Activated CD4-positive, alpha-beta T cell treated with anti-CD3 and anti-CD28 coated beads, Interleukin-10, Interleukin-2, amounts not matched to agents 100 ng/mL and 50 ng/mL, durations not matched to agents 16 hours and 8 hours (primary cell): ENCODE results near the gene IGFBP1.

Experiments used
- DNase-seq: peaks from one replicate; pipeline ENCODE4 v3.0.0-alpha.2; 2020

IGFBP1 gene

GRCh38 chr7:45881759-45882464, 6.4 kb upstream of the IGFBP1 start:
- DNase-seq = no peak

- DNase-seq = no peak
These were observed 5.8 kb upstream of the IGFBP1 start for GRCh38 chr7:45882465-45882810.

DNA sequence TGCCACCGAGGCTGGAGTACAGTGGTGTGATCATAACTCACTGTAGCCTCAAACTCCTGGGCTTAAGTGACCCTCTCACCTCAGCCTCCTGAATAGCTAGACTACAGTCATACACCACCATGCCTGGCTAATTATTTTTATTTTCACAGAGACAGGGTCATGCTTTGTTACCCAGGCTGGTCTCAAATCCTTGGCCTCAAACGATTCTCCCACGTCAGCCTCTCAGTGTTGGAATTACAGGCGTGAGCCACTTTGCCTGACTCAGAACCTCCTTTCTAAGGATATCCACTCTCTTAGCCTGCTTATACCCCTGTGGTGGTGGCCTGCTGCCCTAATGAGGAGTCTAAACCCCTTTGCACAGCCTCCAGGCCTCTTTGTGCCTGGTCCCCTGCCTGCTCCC, 4.2 kb upstream of the IGFBP1 start:
- DNase-seq = no peak

DNA sequence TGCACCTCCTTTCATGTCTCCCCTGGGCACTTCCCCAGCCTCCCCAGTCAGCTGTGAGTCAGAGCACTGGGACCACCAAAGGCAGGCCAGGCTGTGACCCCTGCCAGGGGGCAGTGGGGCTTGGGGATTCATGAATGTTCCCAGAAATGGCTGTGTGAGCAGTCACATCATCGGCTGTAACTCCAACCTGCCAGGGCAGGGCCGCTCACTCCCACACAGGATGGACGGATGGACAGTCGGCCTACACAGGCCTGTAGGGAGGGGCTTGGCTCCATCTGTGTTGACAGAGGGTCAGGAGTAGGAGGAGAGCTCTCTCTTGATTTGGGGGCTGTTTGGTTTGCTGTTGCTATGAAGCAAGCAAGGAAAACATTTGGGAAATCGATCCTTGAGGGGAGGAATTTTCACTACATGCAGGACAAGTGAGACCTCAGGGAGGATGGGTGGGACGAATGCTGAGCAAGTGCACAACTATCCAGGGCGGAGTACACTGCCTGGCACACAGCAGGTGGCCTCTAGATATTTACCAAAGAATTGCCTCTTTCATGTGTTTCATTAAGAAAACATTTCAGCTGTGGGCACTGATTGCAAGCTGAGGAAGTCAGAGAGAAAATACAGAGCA, 2.9 kb upstream of the IGFBP1 start:
- no peak for DNase-seq

GRCh38 chr7:45886931-45887667, 1.2 kb upstream of the IGFBP1 start:
- no peak for DNase-seq

DNA sequence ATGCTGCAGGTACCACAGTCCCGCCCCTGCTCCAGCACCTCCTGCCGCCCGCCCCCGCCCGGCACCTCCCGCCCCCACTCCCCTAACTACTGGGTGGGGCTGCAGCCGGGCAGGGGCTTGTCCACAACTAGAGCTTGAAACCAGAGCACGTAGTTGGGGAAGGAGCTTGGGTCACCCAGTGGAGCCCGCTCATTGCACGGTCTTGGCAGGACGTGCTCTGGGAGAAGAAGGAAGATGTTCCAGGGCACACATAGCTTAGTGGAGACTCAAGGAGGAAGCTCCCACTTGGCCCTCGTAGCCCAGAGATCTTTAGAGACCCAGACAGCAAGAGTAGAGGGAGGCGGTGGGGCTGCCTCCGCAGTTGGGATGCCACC, 692 bp downstream of the IGFBP1 start:
- no peak for DNase-seq

GRCh38 chr7:45889367-45890067, 1.2 kb downstream of the IGFBP1 start:
- DNase-seq = no peak

- DNase-seq = no peak
These were observed 2.0 kb downstream of the IGFBP1 start for GRCh38 chr7:45890125-45890901.

DNA sequence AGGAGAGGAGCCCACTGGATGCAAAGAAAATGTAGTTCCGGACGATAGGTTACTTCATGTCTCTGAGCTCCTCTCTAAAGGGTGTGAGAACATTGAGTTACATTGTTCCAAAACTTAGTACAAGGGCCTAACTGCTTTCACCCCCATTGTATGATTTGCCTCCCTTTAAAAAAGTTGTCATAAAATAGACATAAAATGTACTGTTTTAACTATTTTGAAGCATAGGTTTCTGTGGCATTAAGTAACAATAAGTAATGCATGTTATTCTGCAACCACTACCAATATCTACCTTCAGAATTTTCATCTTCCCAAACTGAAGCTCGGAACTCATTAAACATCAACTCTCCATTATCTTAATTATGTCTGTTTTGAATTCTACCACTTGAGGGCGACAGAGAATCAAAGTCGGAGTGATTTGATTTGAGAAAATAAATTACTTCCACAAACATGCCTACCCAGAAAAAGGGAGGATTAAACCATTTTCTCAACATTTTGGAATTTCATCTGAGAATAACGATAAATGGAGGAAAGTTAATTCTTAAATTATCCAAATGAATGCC, 2.7 kb downstream of the IGFBP1 start:
- peak; percentile 28 for DNase-seq

DNA sequence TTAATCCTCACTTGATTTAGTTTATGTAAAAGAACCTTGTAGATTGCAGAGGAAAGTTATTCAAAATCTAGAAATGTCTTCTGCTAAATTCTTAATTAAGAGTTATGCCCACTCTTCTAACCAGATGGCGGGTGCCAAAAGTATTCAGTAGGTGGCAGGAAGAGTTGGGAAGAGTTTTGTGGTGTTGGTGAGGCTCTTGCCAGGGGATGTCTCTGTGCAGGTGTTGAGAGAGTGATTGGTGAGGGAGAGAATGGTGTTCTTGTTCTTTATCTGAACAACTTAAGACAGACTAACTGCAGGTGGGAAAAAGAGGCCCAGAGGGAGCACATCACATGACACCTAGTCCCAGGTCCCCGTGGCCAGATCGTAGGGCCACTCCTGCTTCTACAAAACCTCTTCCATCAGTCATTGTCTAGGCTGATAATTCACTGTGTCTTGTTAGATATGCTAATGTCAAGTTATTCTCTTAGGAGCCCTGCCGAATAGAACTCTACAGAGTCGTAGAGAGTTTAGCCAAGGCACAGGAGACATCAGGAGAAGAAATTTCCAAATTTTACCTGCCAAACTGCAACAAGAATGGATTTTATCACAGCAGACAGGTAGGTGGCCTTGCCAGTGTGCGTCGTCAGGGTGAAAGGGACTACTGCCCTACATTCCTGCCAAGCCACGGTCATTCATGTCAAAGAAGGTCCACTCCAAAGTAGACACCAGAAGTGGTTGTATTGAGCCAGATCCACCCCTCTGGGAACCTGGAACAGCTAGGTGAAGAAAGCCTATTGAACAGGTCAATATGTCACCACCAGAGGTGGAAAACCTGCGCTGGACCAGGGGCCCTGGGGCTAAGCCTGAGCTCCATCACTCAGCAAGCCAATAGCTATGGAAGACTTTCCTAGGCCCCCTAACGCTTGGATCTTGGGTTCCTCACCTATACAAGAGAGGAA, 3.4 kb downstream of the IGFBP1 start:
- DNase-seq = no peak

DNA sequence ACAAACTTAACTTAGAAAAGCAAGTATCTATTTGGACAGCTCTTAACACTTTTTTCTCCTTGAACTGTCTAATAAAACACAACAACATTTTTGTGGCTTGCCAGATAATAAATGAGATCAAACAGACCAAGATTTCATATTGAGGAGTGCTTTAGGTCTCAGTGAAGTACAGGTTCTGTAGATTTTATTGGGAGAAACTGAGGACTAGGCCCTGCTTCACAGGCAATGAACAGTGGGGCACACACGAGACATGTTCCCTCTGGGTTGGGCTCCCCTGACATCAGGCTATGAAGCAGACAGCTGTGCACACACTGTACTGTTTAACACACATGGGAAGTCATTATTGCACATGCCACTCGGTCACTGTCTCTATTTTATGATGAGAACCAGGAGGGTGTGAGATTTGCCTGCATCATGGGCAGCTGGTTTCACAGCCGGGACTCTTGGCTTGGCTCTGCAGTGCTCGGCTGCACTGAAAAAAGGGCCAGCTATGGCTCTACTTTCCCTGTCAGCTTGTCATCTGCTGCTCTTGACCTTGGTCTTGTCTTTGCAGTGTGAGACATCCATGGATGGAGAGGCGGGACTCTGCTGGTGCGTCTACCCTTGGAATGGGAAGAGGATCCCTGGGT, 4.2 kb downstream of the IGFBP1 start:
- DNase-seq = no peak

- DNase-seq = no peak
These were observed 5.2 kb downstream of the IGFBP1 start for GRCh38 chr7:45893374-45893995.

- DNase-seq = no peak
These were observed 5.8 kb downstream of the IGFBP1 start for GRCh38 chr7:45893996-45894664.

DNA sequence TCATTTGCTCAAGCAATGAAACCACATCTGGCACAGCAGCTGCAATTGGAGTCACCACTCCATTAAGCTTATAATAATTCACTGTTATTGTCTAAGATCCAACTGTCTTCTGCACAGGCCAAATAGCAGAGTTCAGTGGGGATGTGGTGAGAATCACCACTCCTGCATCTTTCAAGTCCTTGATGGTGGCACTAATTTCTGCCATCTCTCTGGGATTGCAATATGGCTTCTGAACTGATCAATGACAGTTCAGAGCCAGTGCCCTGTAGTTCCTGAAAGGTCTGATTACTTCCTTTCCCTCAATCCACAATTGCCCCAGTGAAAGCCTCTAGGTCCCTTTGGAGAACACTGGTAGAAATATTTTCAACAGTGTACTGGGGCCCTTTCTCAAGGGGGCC, 6.4 kb downstream of the IGFBP1 start:
- no peak for DNase-seq

GRCh38 chr7:45897042-45897690, 8.9 kb downstream of the IGFBP1 start:
- DNase-seq = no peak

DNA sequence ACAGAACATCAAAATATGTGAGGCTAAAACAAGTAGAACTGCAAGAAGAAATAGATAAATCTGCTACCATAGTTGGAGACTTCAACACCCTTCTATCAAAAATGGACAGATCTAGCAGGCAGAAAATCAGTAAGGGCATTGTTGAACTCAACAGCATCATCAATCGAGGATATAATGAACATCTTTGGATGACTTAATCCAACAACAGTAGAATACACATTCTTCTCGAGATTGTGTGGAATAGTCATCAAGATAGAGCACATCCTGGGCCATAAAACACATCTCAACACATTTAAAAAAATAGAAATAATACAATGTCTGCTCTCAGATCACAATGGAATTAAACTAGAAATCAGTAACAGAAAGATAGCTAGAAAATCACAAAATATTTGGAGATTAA, 9.9 kb downstream of the IGFBP1 start:
- DNase-seq = no peak

GRCh38 chr7:45901566-45901965, 13.3 kb downstream of the IGFBP1 start:
- no peak for DNase-seq

- DNase-seq = no peak
These were observed 14.5 kb downstream of the IGFBP1 start for GRCh38 chr7:45902820-45903219.

DNA sequence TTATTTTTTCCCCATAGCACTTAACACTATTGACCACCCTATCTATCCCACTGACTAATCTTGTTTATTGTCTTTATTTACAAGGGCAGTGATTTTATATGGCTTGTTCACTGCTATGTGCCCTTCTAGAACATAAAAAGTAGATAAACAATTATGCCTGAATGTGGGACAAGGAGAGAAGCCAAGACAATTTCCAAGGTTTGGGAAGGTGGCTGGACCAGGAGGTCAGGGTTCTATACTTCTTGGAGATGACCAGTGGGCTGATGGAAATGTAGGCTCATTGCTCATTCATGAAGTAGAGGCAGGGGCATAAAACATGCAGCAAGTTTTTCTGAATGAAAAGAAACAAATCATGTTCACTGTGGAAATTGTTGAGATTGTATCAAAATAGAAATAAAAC, 21.3 kb downstream of the IGFBP1 start:
- DNase-seq = no peak
